Measurements from ENCODE around the gene SLC1A4. TPM values are rescaled to one million over a fixed set of nuclear protein-coding genes. Genes with fewer than 3 reads are reported as not detected.

The SLC1A4 gene
- total RNA-seq, 1 donor from 2014 or later = 35.4 TPM

DNA sequence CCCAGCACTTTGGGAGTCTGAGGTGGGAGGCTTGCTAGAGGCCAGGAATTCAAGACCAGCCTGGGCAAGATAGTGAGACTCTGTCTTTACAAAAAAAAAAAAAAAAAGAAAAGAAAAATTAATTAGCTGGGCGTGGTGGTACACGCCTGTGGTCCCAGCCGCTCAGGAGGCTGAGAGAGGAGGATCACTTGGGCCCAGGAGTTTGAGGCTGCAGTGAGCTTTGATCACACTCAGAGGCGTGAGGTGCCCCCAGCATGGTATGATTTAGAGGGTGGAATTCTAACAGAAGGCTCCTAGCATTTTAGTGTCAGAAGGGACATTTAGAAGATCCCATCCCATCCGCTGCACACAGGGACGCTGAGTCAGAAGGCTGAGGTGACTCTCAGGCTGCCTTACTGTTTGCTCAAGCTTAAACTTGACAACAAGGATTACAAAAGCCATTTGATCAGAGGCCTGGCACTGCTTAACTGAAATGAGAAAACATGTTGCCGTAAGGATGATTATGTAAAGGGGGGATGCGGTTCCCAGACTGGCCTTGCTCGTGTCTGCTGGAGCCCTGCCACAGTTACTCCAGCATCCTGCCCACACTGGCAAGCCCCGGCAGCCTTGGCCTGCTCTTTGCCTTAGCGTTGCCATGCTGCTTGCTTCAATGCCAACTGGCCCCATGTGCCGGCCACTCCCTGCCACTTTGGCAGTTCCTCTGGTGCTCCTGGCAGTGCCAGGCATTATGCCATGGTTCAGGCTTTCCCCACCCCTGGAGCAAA lies 45.6 kb upstream of the SLC1A4 start:
- ChIA-PET CTCF (interaction anchor here (1.3 kb wide), 1 partner anchor 12 kb away, joined by 3 read pairs; no protein-coding TSS in a partner anchor), POLR2A (interaction anchor here (0.9 to 4.2 kb wide), 4 partner anchors 12 to 82 kb away, joined by 3 to 17 read pairs (median 6); no protein-coding TSS in a partner anchor)
- Mint-ChIP-seq H3K36me3 (ENCODE audit: low read depth) (peaks cover 3% of the 10 kb centered on the region), H3K27ac (peak overlapping the region; percentile 41), H3K4me3 (no peak overlapping the region), H3K27me3 (no peaks in the 10 kb centered on the region), H3K9me3 (no peaks in the 10 kb centered on the region), H3K4me1 (peaks cover 85% of the 10 kb centered on the region)
- TF ChIP-seq, protein P1, sequence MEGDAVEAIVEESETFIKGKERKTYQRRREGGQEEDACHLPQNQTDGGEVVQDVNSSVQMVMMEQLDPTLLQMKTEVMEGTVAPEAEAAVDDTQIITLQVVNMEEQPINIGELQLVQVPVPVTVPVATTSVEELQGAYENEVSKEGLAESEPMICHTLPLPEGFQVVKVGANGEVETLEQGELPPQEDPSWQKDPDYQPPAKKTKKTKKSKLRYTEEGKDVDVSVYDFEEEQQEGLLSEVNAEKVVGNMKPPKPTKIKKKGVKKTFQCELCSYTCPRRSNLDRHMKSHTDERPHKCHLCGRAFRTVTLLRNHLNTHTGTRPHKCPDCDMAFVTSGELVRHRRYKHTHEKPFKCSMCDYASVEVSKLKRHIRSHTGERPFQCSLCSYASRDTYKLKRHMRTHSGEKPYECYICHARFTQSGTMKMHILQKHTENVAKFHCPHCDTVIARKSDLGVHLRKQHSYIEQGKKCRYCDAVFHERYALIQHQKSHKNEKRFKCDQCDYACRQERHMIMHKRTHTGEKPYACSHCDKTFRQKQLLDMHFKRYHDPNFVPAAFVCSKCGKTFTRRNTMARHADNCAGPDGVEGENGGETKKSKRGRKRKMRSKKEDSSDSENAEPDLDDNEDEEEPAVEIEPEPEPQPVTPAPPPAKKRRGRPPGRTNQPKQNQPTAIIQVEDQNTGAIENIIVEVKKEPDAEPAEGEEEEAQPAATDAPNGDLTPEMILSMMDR (IDR thresholded peaks at IDR 0.05) = no peak
- DNase-seq (no peak), ATAC-seq (ENCODE audit: low read depth) (no peak)
- intact Hi-C loops (cut with micrococcal nuclease) = no loop called here

DNA sequence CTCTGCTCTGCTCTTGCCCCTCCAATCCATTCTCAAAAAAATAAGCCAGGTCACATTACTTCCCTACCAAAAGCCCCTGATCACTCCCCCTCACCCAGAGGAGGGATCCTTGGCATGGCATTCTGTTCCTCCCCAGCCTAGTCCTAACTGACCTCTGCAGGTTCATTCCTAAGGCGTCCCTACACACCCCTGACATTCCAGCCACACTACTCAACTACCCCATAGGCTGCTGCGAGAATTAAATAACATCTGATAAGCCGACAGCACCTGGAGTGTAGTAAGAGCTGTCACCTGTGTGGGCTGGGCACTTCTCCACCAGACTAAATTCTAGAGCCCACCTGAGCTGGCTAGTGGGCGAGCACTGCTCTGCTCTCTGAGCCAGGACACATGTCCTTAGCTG lies 44.7 kb upstream of the SLC1A4 start:
- Mint-ChIP-seq H3K36me3 (ENCODE audit: low read depth) (peaks cover 3% of the 10 kb centered on the region), H3K4me3 (no peak overlapping the region), H3K9me3 (no peaks in the 10 kb centered on the region), H3K27ac (peak overlapping the region; percentile 93), H3K4me1 (peaks cover 75% of the 10 kb centered on the region), H3K27me3 (no peaks in the 10 kb centered on the region)
- no peak for DNase-seq
- no peak for ATAC-seq (ENCODE audit: low read depth)
- intact Hi-C loops (cut with micrococcal nuclease) = no loop called here
- POLR2A ChIA-PET = interaction anchor here (1.2 to 4.9 kb wide), 5 partner anchors 12 to 113 kb away, joined by 3 to 35 read pairs (median 7); partner anchors contain the start of genes CEP68 and SLC1A4
- CTCF ChIA-PET = interaction anchor here (3.7 kb wide), 1 partner anchor 27 kb away, joined by 16 read pairs; no protein-coding TSS in a partner anchor
- TF ChIP-seq, protein P1 (IDR thresholded peaks at IDR 0.05) = no peak

DNA sequence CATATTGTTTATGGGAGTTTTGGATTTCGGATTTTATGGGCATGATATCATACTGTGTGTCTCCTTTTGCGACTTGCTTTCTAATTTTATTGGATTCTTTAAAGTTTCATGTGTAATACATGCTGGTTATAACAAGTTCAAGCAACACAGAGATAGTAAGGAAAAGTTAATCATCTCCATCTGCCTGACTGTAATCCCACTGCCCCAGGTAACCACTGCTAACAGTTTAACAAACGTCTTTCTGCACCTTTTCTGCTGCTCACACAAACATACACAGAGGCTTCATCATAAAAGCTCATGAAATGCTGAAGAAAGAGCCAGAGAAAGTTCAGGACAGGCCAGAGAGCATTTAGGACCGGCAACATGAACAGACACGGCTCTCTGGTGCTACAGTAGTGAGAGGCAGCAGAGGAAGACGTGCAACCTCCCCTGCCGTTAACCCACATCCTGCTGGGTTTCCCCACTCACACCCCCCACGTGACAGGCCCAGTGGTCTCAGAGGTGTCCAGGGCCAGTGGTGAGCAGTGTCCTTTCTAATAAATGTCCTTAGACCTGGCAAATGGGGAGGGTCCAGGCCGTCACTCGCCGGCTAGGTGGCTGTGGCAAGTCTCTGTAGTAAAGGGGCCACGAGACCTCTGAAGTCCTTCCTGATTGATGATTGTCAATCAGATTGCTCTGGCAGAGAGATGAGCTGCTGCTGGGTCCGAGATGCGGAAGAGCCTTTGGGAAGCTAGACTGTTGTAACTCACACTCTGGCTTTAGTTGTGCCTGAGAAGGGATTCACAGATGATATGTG lies 43.0 kb upstream of the SLC1A4 start:
- H3K27ac Mint-ChIP-seq = peak overlapping the region; percentile 93
- no peaks in the 10 kb centered on the region for H3K27me3 Mint-ChIP-seq
- POLR2A ChIA-PET = interaction anchor here (0.6 to 4.9 kb wide), 18 partner anchors 8 to 389 kb away, joined by 3 to 35 read pairs (median 6); partner anchors contain the start of genes ACTR2, RAB1A and SLC1A4
- H3K9me3 Mint-ChIP-seq = no peaks in the 10 kb centered on the region
- H3K36me3 Mint-ChIP-seq (ENCODE audit: low read depth) = peaks cover 3% of the 10 kb centered on the region
- H3K4me3 Mint-ChIP-seq = peak overlapping the region; percentile 78
- CTCF ChIA-PET = interaction anchor here (0.8 to 3.7 kb wide), 5 partner anchors 28 to 119 kb away, joined by 3 to 16 read pairs (median 4); no protein-coding TSS in a partner anchor
- peak; percentile 61 for DNase-seq
- H3K4me1 Mint-ChIP-seq = peaks cover 69% of the 10 kb centered on the region
- peak; percentile 93 for ATAC-seq (ENCODE audit: low read depth)
- TF ChIP-seq, protein P1 (IDR thresholded peaks at IDR 0.05) = no peak
- intact Hi-C loops (cut with micrococcal nuclease) = loop anchor here (1.0 to 2.0 kb wide), 4 partner anchors 8 to 42 kb away; no protein-coding TSS in a partner anchor

DNA sequence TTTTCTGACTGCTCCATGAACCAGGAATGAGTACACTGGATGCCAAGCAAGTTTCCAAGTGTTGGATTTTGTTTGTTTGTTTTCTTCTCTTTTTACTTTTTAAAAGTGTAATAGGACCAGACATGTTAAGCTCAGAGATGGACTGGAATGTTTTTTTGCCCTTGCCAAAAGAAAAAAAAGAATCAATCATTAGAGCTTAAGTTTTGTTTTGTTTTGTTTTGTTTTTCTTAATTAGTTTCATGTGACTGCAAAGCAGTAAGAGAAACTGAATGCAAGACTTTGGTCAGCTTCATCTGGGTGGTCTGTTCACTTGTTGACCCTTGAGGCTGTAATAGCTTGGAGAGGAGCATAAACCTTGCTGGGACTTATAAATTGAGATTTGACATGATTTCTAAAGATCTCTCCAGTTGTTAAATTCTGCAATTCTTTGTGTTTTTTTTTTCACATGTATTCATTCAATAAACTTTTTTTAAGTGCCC lies 42.4 kb upstream of the SLC1A4 start:
- Mint-ChIP-seq H3K36me3 (ENCODE audit: low read depth) (peaks cover 3% of the 10 kb centered on the region), H3K27me3 (no peaks in the 10 kb centered on the region), H3K9me3 (no peaks in the 10 kb centered on the region), H3K4me3 (peak overlapping the region; percentile 78), H3K4me1 (peaks cover 70% of the 10 kb centered on the region), H3K27ac (peak overlapping the region; percentile 93)
- ChIA-PET CTCF (interaction anchor here (0.8 to 3.7 kb wide), 4 partner anchors 29 to 118 kb away, joined by 3 to 16 read pairs (median 5); no protein-coding TSS in a partner anchor), POLR2A (interaction anchor here (0.6 to 4.9 kb wide), 16 partner anchors 9 to 390 kb away, joined by 3 to 35 read pairs (median 8); partner anchors contain the start of genes ACTR2, RAB1A and SLC1A4)
- TF ChIP-seq, protein P1 (IDR thresholded peaks at IDR 0.05) = no peak
- intact Hi-C loops (cut with micrococcal nuclease) = loop anchor here (1.0 to 2.0 kb wide), 4 partner anchors 9 to 41 kb away; no protein-coding TSS in a partner anchor
- DNase-seq (no peak), ATAC-seq (ENCODE audit: low read depth) (no peak)
